Large intestine (tissue), 3 donors: Measurements from ENCODE around the gene EPG5. TPM values are rescaled to one million over a fixed set of nuclear protein-coding genes. Genes with fewer than 3 reads are reported as not detected.
"Not testable (repeated sequence)": the region's sequence is repeated elsewhere in the genome, so short reads cannot be mapped to it uniquely, and the experiment has no call there.

Experiments
- DNase-seq, 2 donors: peaks; one replicate each; pipeline versions ENCODE4 v3.0.0 to v3.0.0-alpha.2; 2013
- H3K27ac ChIP-seq: one replicate; pipeline ENCODE4 v1.5.1; 2013; ENCODE audit warnings: low read length
- H3K27me3 ChIP-seq: 2 replicates; pipeline ENCODE4 v1.6.1; 2013; ENCODE audit warnings: low read length; ENCODE audit not compliant: control insufficient read depth, insufficient read depth
- H3K36me3 ChIP-seq: 2 replicates; pipeline ENCODE4 v1.6.1; 2013; ENCODE audit warnings: low read length; ENCODE audit not compliant: control insufficient read depth, insufficient read depth
- H3K4me1 ChIP-seq: one replicate; pipeline ENCODE4 v1.6.1; 2013; ENCODE audit warnings: low read length; ENCODE audit not compliant: control insufficient read depth, insufficient read depth
- H3K4me3 ChIP-seq: one replicate; pipeline ENCODE4 v1.5.1; 2013; ENCODE audit warnings: low read length
- H3K9me3 ChIP-seq: one replicate; pipeline ENCODE4 v1.6.1; 2013; ENCODE audit warnings: mild to moderate bottlenecking, low read depth, low read length, moderate library complexity; ENCODE audit not compliant: control insufficient read depth
- WGBS: methylation state at CpG from one replicate; pipeline ENCODE4 v1.1.5; 2013; ENCODE audit warnings: low lambda C conversion rate; ENCODE audit not compliant: insufficient coverage; 5-methylcytosine and 5-hydroxymethylcytosine counted together
- polyA plus RNA-seq: library from polyadenylated mRNA; unstranded; fragments of 120-200 nt; gene quantifications from one replicate; pipeline ENCODE4 v1.2.1, GENCODE V29; 2013

Gene EPG5
- polyA plus RNA-seq, 1 donor, result 24.3 TPM

- H3K9me3 ChIP-seq, result no peaks in the 10 kb centered on the region
- no peaks in the 10 kb centered on the region for H3K27me3 ChIP-seq
- no peak overlapping the region for H3K4me3 ChIP-seq
- H3K4me1 ChIP-seq, result peaks cover 3% of the 10 kb centered on the region
- no peaks in the 10 kb centered on the region for H3K36me3 ChIP-seq
- WGBS, result no CpG with 5 or more reads among the region's 2 CpGs
- DNase-seq, result peak; percentile 23 to 64
- no peak overlapping the region for H3K27ac ChIP-seq
Observed at GRCh38 chr18:45980229-45980628, 13.1 kb upstream of the EPG5 start.

DNA sequence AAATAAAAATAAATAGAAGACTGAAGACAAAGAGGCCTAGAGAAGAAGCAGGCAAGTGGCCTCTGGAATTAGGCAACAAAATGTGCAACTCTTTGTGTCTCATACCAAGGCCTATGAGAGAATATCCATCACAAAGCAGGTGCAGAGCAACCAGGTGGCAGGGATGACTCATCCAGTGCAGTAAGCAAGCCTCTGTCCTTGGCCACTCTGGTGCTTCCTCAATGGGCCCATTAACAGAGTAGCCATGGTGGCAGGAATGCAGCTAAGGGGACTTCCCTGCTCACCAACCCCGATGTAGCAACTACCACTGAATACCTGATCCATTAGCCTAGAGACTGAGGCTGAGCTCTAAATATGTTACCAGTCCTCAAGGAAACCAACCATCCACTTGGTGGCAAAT is 11.0 kb upstream of the EPG5 start:
- H3K4me3 ChIP-seq, result no peak overlapping the region

DNA sequence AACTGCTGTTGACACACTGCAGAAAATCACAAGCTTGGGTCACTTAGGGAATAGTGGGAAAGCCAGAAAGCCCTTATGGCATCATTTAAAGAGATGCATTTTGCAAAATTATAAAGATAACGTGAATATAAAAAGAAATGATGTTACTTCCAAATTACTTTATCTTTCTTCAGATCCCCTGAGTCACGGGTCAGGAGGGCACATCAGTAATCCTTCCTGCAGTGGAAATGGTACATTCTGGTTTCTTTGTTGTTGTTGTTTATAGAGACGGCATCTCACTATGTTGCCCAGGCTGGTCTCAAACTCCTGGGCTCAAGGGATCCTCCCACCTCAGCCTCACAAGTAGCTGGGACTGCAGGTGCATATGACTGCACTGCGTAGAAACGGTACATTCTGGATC is 9.8 kb upstream of the EPG5 start:
- DNase-seq, result no peak
- Histone ChIP-seq H3K4me1 (peaks cover 3% of the 10 kb centered on the region), H3K9me3 (no peaks in the 10 kb centered on the region), H3K36me3 (no peaks in the 10 kb centered on the region), H3K4me3 (no peak overlapping the region), H3K27me3 (no peaks in the 10 kb centered on the region), H3K27ac (no peak overlapping the region)
- WGBS, result 80% methylated on average over 1 of the region's 5 CpGs

More for the DNA sequence above, 11.0 kb upstream of the EPG5 start:
- no peaks in the 10 kb centered on the region for H3K27me3 ChIP-seq
- H3K27ac ChIP-seq, result no peak overlapping the region
- H3K9me3 ChIP-seq, result no peaks in the 10 kb centered on the region
- no peaks in the 10 kb centered on the region for H3K36me3 ChIP-seq
- H3K4me1 ChIP-seq, result peaks cover 3% of the 10 kb centered on the region
- no CpG with 5 or more reads among the region's 1 CpG for WGBS
- DNase-seq, result no peak

DNA sequence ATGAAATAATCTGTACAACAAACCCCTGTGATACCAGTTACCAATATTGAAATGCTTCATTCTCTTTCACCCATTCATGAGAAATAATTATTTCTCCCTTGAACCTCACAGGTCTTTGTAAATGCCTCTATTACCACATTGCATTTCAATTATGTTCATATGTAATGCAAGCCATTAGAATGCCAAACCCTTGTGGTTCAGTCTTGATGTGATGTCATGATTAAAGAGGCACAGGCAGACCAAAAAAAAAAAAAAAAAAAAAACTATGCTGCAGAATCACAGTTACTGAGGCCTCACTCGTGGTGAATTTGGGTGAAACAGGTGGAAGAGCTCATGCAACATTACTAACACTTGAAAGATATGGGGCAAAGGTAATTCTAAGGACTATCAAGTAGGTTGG is 9.4 kb upstream of the EPG5 start:
- H3K27ac ChIP-seq, result no peak overlapping the region
- no peaks in the 10 kb centered on the region for H3K36me3 ChIP-seq
- no peak overlapping the region for H3K4me3 ChIP-seq
- H3K9me3 ChIP-seq, result no peaks in the 10 kb centered on the region
- peaks cover 3% of the 10 kb centered on the region for H3K4me1 ChIP-seq
- no peak for DNase-seq
- no peaks in the 10 kb centered on the region for H3K27me3 ChIP-seq
- WGBS, result no CpG with 5 or more reads among the region's 1 CpG

DNA sequence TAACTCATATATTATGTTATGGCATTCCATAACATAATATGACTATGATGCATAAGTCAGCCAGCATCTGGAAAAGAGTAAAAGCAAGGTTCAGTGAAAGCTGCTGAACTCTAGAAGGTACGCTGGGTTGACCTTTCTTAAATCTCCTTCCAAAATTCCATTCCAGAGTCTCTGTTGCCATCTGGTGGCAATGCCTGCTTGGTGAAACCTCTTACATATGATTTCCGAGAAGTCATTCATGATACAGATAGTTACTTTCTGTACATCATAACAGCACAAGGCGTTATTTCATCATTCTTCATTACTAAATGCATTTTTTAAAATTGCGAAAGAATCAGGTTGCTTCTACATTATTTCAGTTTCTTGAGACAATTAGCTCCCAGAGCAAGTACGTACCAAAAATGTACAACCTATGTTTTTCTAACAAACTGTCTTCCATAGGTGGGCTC is 7.0 kb upstream of the EPG5 start:
- Histone ChIP-seq H3K4me3 (no peak overlapping the region), H3K4me1 (no peaks in the 10 kb centered on the region), H3K9me3 (no peaks in the 10 kb centered on the region), H3K27me3 (no peaks in the 10 kb centered on the region), H3K27ac (no peak overlapping the region), H3K36me3 (no peaks in the 10 kb centered on the region)
- 70% methylated on average over 2 of the region's 5 CpGs for WGBS
- peak; percentile 39 to 54 for DNase-seq

- not testable (repeated sequence) for H3K4me3 ChIP-seq, H3K27me3 ChIP-seq, H3K9me3 ChIP-seq, H3K4me1 ChIP-seq, H3K27ac ChIP-seq, DNase-seq, H3K36me3 ChIP-seq
- 100% methylated on average over 2 of the region's 5 CpGs for WGBS
Observed at GRCh38 chr18:45964913-45965312, 2.2 kb downstream of the EPG5 start.

- Histone ChIP-seq H3K36me3 (no peaks in the 10 kb centered on the region), H3K9me3 (no peaks in the 10 kb centered on the region), H3K4me3 (no peak overlapping the region), H3K27me3 (no peaks in the 10 kb centered on the region), H3K4me1 (no peaks in the 10 kb centered on the region), H3K27ac (peak overlapping the region; percentile 13)
- WGBS, result no CpG with 5 or more reads among the region's 5 CpGs
- no peak for DNase-seq
Observed at GRCh38 chr18:45962866-45963265, 4.3 kb downstream of the EPG5 start.

GRCh38 chr18:45962461-45962860 is 4.7 kb downstream of the EPG5 start:
- peak overlapping the region; percentile 13 for H3K27ac ChIP-seq
- no peaks in the 10 kb centered on the region for H3K9me3 ChIP-seq
- peak; percentile 33 to 46 for DNase-seq
- no peaks in the 10 kb centered on the region for H3K4me1 ChIP-seq
- no peak overlapping the region for H3K4me3 ChIP-seq
- no peaks in the 10 kb centered on the region for H3K27me3 ChIP-seq
- no peaks in the 10 kb centered on the region for H3K36me3 ChIP-seq
- no CpG with 5 or more reads among the region's 2 CpGs for WGBS

- not testable (repeated sequence) for H3K9me3 ChIP-seq, H3K27ac ChIP-seq, H3K4me1 ChIP-seq, DNase-seq, H3K27me3 ChIP-seq, H3K36me3 ChIP-seq, H3K4me3 ChIP-seq
- no CpG with 5 or more reads among the region's 7 CpGs for WGBS
Observed at GRCh38 chr18:45959484-45959883, 7.6 kb downstream of the EPG5 start.

- H3K4me3 ChIP-seq, result no peak overlapping the region
- no peak for DNase-seq
- peaks cover 17% of the 10 kb centered on the region for H3K36me3 ChIP-seq
- no peaks in the 10 kb centered on the region for H3K9me3 ChIP-seq
- no peaks in the 10 kb centered on the region for H3K4me1 ChIP-seq
- H3K27ac ChIP-seq, result no peak overlapping the region
- H3K27me3 ChIP-seq, result no peaks in the 10 kb centered on the region
Observed at GRCh38 chr18:45958730-45959129, 8.4 kb downstream of the EPG5 start.

GRCh38 chr18:45958027-45958426 is 9.1 kb downstream of the EPG5 start:
- DNase-seq, result no peak
- Histone ChIP-seq H3K4me1 (no peaks in the 10 kb centered on the region), H3K9me3 (no peaks in the 10 kb centered on the region), H3K36me3 (peaks cover 25% of the 10 kb centered on the region), H3K27me3 (no peaks in the 10 kb centered on the region), H3K27ac (no peak overlapping the region), H3K4me3 (no peak overlapping the region)
- WGBS, result 100% methylated on average over 2 of the region's 2 CpGs
